ENCODE measurements around the gene DST. TPM values are rescaled to one million over a fixed set of nuclear protein-coding genes. Genes with fewer than 3 reads are reported as not detected.

Gene DST
- total RNA-seq, 1 experiment from 2014 or later = 71.8 TPM

DNA sequence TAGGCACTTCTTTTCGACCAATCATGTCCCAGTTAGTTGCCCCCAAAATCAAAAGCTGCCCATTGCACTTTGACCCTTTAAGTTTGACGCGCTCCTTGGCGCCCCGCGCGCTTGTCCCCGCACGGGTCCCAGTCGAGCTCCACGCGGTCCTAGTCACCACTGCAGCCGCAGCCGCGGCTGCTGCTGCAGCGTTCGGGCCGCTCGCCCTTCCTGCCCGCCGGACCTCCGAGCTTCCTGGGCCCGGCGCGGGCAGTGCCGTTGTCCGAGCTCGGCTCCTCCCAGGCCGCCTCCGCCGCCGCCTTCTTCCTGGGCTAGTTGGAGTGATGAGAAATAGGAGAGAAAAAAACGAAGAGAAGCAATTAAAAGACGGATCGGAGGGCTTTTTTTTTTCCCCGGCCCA is 209.6 kb downstream of the DST start:
- ChIA-PET CTCF (no interaction called here), POLR2A (ENCODE audit: low non-redundant PET) (no interaction called here)
- intact Hi-C loops (cut with micrococcal nuclease; ENCODE audit: unreplicated experiment) = no loop called here
- H3K9me3 ChIP-seq (ENCODE audit: low read depth, low read length, poor library complexity, severe bottlenecking) = no peaks in the 10 kb centered on the region
- TF ChIP-seq EZH2 (IDR thresholded peaks at IDR 0.05; ENCODE audit: borderline replicate concordance, low read depth, low read length, poor library complexity, severe bottlenecking) = no peak
- DNase-seq (ENCODE audit: low spot score) = no peak
- no peak overlapping the region for H3K4me3 ChIP-seq (ENCODE audit: low read depth, low read length, poor library complexity, severe bottlenecking)
- no peaks in the 10 kb centered on the region for H3K4me1 ChIP-seq (ENCODE audit: insufficient read depth, low read length, poor library complexity, severe bottlenecking)
- no TSS peak for BruUV-seq (replicated peaks)
- no peaks in the 10 kb centered on the region for H3K36me3 ChIP-seq (ENCODE audit: insufficient read depth, low read length, poor library complexity, severe bottlenecking)
- no peak overlapping the region for H3K27ac ChIP-seq (ENCODE audit: low read depth, low read length, poor library complexity, severe bottlenecking)
- no peaks in the 10 kb centered on the region for H3K27me3 ChIP-seq (replicated peaks; ENCODE audit: insufficient read depth, low read depth, low read length, poor library complexity)

DNA sequence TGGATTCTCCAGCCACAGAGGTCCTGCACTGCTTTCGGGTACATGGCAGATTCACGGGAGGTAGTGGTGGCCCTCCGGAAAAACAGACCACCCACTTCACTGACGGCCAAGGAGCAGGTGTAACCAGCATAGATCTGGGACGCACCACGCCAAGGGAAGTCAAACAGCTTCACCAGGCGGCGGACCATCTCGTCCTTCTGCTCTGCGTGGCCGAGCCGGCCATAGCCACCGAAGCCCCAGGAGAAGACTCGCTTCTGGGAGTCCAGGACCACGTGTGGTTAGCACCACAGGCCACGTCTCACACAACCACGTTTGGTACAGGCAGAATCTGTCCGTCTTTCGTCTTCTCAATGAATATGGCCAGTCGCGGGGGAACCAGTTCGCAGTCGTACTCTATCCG is 210.5 kb downstream of the DST start:
- DNase-seq (ENCODE audit: low spot score) = no peak
- no peaks in the 10 kb centered on the region for H3K27me3 ChIP-seq (replicated peaks; ENCODE audit: insufficient read depth, low read depth, low read length, poor library complexity)
- H3K9me3 ChIP-seq (ENCODE audit: low read depth, low read length, poor library complexity, severe bottlenecking) = no peaks in the 10 kb centered on the region
- no TSS peak for BruUV-seq (replicated peaks)
- no peak for TF ChIP-seq EZH2 (IDR thresholded peaks at IDR 0.05; ENCODE audit: borderline replicate concordance, low read depth, low read length, poor library complexity, severe bottlenecking)
- TF ChIP-seq, protein P1, sequence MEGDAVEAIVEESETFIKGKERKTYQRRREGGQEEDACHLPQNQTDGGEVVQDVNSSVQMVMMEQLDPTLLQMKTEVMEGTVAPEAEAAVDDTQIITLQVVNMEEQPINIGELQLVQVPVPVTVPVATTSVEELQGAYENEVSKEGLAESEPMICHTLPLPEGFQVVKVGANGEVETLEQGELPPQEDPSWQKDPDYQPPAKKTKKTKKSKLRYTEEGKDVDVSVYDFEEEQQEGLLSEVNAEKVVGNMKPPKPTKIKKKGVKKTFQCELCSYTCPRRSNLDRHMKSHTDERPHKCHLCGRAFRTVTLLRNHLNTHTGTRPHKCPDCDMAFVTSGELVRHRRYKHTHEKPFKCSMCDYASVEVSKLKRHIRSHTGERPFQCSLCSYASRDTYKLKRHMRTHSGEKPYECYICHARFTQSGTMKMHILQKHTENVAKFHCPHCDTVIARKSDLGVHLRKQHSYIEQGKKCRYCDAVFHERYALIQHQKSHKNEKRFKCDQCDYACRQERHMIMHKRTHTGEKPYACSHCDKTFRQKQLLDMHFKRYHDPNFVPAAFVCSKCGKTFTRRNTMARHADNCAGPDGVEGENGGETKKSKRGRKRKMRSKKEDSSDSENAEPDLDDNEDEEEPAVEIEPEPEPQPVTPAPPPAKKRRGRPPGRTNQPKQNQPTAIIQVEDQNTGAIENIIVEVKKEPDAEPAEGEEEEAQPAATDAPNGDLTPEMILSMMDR (conservative IDR thresholded peaks at IDR 0.05; ENCODE audit: low read depth, low read length) = no peak
- H3K4me3 ChIP-seq (ENCODE audit: low read depth, low read length, poor library complexity, severe bottlenecking) = no peak overlapping the region
- ChIA-PET CTCF (no interaction called here), POLR2A (ENCODE audit: low non-redundant PET) (no interaction called here)
- intact Hi-C loops (cut with micrococcal nuclease; ENCODE audit: unreplicated experiment) = no loop called here
- no peak overlapping the region for H3K27ac ChIP-seq (ENCODE audit: low read depth, low read length, poor library complexity, severe bottlenecking)
- H3K36me3 ChIP-seq (ENCODE audit: insufficient read depth, low read length, poor library complexity, severe bottlenecking) = no peaks in the 10 kb centered on the region
- H3K4me1 ChIP-seq (ENCODE audit: insufficient read depth, low read length, poor library complexity, severe bottlenecking) = no peaks in the 10 kb centered on the region

DNA sequence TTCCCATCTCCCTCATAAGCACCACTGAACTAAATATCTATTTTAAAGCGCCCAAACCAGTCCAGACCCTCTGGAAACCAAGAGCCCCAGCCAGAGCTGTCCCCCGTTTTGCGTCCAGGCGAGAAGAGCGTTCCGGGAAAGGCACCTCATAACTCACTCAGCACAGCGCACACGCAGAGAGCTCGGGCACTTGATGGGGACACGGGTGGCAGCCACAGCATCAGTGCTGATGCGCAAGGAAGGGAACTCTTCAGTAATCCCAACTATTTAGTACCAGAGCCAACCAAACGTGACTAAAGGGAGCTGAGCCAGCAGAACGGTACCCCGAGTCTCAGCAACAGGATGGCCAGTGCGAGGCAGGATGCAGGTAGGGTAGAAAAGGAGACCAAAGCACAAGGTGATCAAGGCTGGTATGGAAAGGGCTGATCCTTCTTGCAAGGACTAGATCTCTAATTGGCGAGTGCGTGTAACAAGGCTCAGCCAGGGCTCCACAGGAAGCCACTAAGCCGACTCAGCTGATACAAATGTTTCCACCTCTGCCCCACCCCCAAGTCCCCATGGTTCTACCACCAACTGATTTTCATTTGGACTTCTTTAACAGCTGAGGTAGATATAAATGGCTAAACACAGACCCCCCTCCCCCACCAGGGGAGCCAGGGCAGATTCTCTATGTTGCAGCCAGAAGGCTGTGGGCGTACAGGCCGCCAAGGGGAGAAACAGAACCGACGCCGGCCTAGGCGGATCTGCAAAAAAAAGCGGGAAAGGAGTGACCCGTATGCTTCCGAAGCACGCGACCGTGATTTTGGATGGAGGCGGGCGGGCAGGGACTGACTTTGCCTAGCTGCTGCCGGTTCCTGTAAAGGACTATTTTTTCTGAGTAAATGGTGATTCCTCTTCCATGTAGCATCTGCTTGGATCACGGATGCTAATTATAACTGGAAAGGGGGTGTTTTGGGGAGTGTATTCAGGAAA is 211.8 kb downstream of the DST start:
- H3K4me3 ChIP-seq (ENCODE audit: low read depth, low read length, poor library complexity, severe bottlenecking) = no peak overlapping the region
- POLR2A ChIA-PET (ENCODE audit: low non-redundant PET) = no interaction called here
- no peaks in the 10 kb centered on the region for H3K27me3 ChIP-seq (replicated peaks; ENCODE audit: insufficient read depth, low read depth, low read length, poor library complexity)
- DNase-seq (ENCODE audit: low spot score) = peak; percentile 29
- H3K4me1 ChIP-seq (ENCODE audit: insufficient read depth, low read length, poor library complexity, severe bottlenecking) = no peaks in the 10 kb centered on the region
- intact Hi-C loops (cut with micrococcal nuclease; ENCODE audit: unreplicated experiment) = no loop called here
- TF ChIP-seq, protein P1 (conservative IDR thresholded peaks at IDR 0.05; ENCODE audit: low read depth, low read length) = no peak
- TF ChIP-seq EZH2 (IDR thresholded peaks at IDR 0.05; ENCODE audit: borderline replicate concordance, low read depth, low read length, poor library complexity, severe bottlenecking) = no peak
- H3K27ac ChIP-seq (ENCODE audit: low read depth, low read length, poor library complexity, severe bottlenecking) = no peak overlapping the region
- H3K9me3 ChIP-seq (ENCODE audit: low read depth, low read length, poor library complexity, severe bottlenecking) = no peaks in the 10 kb centered on the region
- BruUV-seq (replicated peaks) = no TSS peak
- CTCF ChIA-PET = interaction anchor here (0.6 kb wide), 1 partner anchor 489 kb away, joined by 3 read pairs; no protein-coding TSS in a partner anchor
- H3K36me3 ChIP-seq (ENCODE audit: insufficient read depth, low read length, poor library complexity, severe bottlenecking) = no peaks in the 10 kb centered on the region
